OCI-LY3 (cell line): ENCODE results near the gene FRMPD4.

Experiments
- EZH2phosphoT487 ChIP-seq: fragments of 200-600 bp; shearing (Covaris generic); IDR thresholded peaks from 2 replicates; pipeline ENCODE4 v1.6.1; 2018; ENCODE audit warnings: antibody characterized with exemption, mixed run types, low read depth
- TF ChIP-seq, protein P1 (sequence below): fragments of 200-600, 300-600 bp; sonication (generic); IDR thresholded peaks from 2 replicates; pipeline ENCODE4 v1.5.1; 2014; ENCODE audit warnings: antibody characterized with exemption, low read length, low read depth

DNA sequence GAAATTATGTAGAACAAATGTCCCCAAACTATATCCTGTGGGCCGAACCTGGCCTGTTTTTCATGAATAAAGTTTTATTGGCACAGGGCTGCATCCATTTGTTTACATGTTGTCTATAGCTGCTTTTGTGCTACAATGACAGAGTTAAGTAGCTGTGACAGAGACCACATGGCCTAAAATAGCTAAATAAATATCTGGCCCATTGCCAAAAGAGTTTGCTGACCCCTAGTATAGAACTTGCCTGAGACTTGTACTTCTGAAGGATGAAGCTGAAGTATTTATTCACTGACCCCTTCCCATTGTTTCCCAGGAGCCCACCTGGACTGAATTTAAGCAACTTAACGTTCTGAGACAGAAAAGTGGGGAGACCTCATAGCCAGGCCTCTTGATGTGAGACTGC is 325.6 kb downstream of the FRMPD4 start:
- TF ChIP-seq, protein P1, sequence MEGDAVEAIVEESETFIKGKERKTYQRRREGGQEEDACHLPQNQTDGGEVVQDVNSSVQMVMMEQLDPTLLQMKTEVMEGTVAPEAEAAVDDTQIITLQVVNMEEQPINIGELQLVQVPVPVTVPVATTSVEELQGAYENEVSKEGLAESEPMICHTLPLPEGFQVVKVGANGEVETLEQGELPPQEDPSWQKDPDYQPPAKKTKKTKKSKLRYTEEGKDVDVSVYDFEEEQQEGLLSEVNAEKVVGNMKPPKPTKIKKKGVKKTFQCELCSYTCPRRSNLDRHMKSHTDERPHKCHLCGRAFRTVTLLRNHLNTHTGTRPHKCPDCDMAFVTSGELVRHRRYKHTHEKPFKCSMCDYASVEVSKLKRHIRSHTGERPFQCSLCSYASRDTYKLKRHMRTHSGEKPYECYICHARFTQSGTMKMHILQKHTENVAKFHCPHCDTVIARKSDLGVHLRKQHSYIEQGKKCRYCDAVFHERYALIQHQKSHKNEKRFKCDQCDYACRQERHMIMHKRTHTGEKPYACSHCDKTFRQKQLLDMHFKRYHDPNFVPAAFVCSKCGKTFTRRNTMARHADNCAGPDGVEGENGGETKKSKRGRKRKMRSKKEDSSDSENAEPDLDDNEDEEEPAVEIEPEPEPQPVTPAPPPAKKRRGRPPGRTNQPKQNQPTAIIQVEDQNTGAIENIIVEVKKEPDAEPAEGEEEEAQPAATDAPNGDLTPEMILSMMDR, result no peak
- no peak for TF ChIP-seq EZH2phosphoT487
